Measurements from ENCODE around the gene CSNK2A2.
A peak's percentile ranks its signal among the peaks of the same experiment; 100 is the strongest.

- TF ChIP-seq CTCF (IDR thresholded peaks at IDR 0.05) (peak in 1 of 4 experiments; percentile 25), POLR2A (IDR thresholded peaks at IDR 0.05) (no peak)
These were observed 70.3 kb downstream of the CSNK2A2 start for GRCh38 chr16:58127634-58128033.

All from prostate gland (tissue), 2 donors.